ENCODE measurements around the gene TTBK1.

The TTBK1 gene

DNA sequence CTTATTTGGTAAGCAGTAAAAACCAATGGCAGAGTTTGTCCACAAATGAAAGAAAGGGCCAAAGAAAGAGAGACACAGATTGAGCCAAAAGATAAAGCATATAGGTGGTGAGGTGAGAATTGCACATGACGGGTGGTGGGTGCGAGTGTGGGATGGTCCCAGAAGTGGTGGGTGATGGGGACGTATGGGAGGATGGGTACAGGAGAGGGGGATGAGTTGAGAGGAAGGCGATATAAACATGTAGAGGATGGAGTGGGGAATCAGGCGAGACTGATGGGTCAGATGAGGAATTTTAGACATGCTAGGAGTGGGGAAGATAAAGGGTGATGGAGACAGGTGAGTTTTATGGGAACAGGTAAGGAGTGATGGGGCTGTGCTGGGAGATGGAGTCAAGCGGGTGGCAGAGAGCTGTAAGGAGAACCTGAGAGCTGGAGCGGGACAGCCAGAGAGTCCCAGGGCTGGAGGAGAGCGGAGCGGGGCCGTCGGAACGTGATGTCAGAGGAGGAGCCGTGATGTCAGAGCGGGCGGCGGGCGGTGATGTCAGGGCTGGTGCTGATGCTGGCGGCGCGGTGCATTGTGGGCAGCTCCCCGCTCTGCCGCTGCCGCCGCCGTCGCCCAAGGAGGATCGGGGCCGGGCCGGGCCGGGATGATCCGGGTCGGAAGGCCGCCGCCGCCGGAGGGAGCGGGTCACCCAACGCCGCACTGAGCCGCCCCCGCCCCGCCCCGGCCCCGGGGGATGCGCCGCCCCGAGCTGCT is at the start of gene TTBK1:
TSS of gene TTBK1 (plus strand) at position 574 of the 756 bp plus-strand sequence. CDS start 3,180 bp downstream, outside the sequence.
- peak; percentile 21 for DNase-seq

DNA sequence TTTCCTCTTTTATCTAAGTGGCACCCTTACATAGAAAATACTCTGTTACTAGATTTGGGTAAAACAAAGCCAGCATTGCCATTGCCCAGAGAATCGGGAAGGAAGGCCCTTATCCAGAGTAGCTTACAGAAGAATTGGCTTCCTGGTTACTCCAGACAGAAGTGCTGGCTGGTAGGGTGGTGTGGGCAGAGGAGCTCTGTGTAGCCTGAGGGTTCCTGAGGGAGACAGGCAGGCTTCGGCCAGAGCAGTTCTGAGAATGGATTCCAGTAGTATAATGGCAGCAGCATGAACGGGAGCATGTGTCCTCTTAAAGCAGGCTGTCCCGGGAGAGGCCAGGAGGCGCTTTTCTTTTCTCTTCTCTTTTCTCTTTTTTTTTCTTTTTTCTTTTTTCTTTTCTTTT is 49.4 kb upstream of the TTBK1 start:
- DNase-seq: no peak

DNA sequence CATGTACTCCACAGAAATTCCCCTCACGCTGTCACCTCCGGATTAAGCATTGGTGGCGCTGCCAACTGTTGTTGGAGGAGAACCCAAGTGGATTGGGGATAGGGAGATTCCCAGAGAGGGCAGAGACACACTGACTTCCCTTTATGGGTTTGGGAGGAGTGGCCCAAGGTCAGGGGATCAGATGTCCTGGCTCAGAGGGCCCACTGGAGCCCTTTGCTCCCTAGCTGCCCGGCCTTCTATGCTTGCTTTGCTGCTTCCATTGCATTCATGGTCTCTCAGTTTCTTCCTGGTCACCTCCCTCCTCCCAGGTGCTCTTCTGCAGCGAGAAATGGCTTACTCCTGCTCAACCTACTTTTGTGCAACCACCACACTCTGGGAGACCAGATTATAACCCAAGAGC is 46.9 kb upstream of the TTBK1 start:
- no peak for DNase-seq

DNA sequence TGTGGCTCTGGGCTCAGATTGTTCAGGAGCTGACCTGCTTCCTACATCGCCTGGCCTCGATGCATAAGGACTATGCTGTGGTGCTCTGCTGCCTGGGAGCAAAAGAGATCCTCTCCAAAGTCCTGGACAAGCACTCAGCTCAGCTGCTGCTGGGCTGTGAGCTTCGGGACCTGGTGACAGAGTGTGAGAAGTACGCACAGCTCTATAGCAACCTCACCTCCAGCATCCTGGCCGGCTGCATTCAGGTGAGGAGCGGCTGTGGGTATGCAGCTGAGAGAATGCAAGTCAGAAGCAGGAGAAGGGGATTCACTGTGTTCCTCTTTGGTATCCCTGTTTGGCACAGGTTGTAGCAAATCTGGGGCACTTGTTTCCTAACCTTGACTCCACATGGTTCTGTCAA is 43.4 kb upstream of the TTBK1 start:
- DNase-seq: no peak

DNA sequence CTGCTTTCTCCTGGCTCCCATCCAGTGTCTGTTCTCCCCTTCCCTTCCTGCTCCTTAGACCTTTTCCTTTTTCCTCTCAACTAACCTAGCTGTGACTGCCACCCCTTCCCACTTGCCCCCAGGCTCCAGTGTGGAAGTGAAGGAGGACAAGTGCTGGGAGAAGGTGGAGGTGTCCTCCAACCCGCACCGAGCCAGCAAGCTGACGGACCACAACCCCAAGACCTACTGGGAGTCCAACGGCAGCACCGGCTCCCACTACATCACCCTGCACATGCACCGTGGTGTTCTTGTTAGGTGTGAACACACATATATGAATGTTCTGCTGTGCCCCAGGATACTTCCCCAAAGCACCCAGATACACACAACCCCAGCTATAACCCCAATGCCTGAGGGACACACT is 42.7 kb upstream of the TTBK1 start:
- no peak for DNase-seq

DNA sequence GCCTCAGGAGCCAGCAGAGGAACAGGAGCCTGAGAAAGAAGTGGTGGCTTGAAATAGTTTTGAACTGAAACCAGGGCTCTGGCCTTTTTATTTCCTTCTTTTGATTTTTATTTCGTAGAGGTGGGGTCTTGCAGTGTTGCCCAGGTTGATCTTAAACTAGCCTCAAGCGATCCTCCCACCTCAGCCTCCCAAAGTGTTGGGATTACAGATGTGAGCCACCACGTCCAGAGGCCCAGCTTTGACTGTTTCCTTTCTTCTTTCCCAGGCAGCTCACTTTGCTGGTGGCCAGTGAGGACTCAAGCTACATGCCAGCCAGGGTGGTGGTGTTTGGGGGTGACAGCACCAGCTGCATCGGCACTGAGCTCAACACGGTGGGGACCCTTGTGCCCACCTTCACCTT is 40.8 kb upstream of the TTBK1 start:
- no peak for DNase-seq

DNA sequence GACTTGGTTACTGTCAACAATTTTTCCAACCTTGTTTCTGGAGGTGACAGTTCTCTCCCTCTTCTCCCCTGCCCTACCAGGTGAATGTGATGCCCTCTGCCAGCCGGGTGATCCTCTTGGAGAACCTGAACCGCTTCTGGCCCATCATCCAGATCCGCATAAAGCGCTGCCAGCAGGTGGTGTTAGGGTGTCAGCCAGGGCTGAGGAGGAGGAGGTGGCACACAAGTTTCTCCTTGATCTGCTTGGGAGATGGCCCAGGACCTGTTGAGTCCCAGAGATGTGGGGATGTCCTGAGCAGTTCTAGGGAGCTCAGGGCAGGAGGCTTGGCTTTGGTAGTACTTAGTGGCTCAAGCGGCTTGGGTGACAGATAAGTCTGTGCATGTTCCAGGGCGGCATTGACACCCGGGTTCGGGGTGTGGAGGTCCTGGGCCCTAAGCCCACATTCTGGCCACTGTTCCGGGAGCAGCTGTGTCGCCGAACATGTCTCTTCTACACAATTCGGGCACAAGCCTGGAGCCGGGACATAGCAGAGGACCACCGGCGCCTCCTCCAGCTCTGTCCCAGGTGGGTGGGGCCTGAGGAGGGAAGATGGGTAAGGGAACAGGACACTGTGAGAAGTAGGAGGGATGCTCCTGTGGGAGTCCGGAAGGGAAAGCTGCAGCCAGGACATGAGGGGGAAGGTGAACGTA is 40.1 kb upstream of the TTBK1 start:
- no peak for DNase-seq

DNA sequence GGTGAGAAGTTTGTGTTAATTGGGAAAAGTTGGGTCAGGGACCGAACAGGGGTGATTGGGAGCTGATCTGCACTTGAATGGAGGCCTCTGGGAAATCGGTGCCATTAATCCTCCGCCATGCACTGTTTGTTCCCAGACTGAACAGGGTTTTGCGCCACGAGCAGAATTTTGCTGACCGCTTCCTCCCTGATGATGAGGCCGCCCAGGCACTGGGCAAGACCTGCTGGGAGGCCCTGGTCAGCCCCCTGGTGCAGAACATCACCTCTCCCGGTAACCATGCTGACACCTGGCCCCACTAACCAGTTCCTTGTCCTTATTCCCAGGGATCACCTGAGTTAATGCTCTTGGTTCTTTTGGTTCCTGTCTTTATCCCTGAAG is 39.6 kb upstream of the TTBK1 start:
- DNase-seq: no peak

DNA sequence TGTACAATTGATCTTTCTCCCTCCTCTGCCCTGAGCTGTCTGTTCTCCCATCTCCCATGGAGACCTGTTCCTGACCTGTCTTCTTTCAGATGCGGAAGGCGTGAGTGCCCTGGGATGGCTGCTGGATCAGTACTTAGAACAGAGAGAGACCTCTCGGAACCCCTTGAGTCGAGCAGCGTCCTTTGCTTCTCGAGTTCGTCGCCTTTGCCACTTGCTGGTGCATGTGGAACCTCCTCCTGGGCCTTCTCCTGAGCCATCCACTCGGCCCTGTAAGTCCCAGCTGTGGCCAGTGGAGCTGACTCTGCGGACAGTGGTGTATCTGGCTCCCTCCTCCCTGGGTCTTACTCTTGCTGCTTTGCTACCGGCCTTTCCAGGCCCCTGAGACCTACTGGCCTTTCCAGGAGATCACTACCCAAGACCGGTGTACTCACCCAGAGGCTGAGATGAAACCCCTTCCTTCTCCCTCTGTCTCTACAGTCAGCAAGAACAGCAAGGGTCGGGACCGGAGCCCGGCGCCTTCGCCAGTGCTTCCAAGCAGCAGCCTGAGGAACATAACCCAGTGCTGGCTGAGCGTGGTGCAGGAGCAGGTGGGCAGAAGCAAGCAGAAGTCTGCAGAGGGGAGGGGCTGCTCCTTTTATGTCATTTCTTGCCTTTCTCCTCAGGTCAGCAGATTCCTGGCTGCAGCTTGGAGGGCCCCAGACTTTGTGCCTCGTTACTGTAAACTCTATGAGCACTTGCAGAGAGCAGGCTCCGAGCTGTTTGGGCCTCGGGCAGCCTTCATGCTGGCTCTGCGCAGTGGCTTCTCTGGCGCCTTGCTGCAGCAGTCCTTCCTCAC is 38.8 kb upstream of the TTBK1 start:
- no peak for DNase-seq

DNA sequence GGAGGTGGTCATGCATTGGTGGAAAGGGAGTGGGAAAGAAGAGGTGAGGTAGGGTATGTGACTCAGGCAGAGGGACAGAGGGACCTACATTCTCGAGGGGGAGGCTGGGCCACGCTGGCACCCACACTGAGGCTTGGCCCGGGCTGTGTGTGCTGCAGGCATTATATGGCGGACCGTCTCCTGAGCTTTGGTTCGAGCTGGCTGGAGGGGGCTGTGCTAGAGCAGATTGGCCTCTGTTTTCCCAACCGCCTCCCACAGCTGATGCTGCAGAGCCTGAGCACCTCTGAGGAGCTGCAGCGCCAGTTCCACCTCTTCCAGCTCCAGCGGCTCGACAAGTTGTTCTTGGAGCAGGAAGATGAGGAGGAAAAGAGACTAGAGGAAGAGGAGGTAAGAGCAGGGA is 37.4 kb upstream of the TTBK1 start:
- DNase-seq: no peak

DNA sequence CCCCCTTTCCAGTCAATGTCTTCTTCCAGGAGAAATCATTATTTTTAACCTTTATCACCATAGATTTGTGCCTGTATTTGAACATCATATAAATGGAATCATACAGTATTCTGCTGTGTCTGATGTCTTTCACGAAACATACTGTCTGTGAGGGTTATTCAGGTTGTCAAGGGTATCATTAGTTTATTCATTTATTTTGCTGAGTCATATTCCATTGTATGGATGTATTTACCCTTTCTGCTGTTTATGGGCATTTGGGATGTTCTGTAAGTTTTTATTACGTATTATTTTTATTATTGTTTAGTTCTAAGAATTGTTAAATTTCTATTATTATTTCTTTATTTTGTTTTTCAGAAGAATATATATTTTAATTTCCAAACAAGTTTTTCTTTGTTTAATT is 36.0 kb upstream of the TTBK1 start:
- DNase-seq: no peak

DNA sequence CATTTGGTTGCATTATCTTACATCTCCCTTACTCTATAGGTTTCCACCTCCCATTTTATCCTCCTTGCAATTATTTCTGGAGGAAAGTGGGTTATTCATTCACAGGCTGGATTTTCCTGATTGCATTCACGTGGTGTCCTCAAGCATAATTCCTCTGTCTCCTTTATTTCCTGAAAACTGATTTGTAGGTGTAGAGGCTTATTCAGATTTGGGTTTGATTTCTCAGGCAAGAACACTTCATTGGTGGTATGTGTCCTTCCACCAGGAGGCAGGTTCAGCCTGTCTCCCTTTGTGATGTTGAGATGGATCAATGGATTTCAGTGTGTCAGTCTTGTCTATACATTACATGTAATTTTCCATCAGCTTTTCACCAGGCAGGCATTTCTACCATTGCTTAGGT is 31.3 kb upstream of the TTBK1 start:
- DNase-seq: no peak

DNA sequence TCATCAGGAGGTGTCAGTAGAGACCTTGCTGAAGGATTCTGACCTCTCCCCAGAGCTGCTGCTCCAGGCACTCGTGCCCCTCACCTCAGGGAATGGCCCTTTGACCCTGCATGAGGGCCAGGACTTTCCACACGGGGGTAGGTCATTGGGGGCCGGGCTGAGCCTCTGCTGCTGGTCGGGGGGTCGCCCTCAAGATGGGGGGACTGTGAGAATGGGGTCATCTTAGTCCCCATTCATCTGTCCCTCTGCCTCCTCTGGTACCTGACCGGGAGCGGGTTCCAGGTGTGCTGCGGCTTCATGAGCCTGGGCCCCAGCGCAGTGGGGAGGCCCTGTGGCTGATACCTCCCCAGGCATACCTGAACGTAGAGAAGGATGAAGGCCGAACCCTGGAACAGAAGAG is 29.9 kb upstream of the TTBK1 start:
- DNase-seq: no peak

DNA sequence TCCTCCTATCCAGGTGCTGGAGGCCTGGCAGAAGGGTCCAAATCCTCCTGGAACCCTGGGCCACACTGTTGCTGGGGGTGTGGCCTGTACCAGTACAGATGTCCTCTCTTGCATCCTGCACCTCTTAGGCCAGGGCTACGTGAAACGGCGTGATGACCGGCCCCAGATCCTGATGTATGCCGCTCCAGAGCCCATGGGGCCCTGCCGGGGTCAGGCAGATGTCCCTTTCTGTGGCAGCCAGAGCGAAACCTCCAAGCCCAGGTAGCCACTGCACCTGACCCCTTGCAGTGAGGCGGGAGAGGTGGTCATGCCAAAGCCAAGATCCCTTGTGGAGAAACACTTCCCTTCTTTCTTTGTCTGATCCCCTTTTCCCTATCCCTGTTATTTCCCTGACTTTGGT is 28.2 kb upstream of the TTBK1 start:
- no peak for DNase-seq

DNA sequence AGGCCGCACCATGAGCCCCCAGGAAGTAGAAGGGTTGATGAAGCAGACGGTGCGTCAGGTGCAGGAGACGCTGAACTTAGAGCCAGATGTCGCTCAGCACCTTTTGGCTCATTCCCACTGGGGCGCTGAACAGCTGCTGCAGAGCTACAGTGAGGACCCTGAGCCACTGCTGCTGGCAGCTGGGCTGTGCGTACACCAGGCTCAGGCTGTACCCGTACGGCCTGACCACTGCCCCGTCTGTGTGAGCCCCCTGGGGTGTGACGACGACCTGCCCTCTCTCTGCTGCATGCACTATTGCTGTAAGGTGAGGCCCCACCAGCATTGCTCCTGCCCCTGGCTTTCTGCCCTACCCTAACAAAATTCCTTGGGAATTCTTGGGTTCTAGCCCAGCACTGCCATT is 27.1 kb upstream of the TTBK1 start:
- DNase-seq: peak; percentile 96

DNA sequence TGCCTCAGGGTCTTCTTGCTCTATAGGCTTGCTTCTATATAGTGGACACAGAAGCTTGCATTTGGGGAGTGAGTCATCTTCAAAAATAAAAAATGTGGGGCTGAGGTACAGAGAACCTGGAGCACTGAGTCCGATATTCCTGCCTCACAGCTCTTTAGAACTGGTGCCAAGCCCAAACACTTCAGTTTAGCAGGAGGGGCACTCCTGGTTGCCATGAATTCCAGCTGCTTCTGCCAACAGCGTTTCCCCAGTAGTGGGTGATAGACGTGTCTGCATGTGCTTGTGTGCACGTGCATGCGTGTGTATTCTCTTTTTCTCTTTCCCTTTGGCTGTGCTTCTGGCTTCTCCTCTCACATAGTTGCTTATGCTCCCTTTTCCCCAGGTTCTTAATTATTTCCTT is 25.9 kb upstream of the TTBK1 start:
- DNase-seq: no peak

DNA sequence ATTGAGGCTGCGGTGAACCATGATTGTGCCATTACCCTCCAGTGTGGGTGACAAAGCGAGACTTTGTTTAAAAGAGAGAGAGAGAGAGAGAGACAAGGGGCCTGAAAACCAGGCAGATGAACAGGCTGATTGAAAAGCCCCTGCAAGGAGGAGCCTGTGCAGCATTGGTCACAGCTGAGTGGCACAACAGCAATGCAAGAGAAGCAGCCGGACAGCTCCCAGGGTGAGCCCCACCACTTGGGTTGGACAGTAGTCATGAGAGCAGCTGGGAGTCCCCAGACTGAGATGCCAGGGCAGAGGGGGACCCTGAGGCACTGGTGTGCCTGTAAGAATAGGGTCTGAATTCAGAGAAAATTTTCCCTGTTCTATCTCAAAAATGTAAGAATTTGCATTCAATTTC is 24.2 kb upstream of the TTBK1 start:
- no peak for DNase-seq

DNA sequence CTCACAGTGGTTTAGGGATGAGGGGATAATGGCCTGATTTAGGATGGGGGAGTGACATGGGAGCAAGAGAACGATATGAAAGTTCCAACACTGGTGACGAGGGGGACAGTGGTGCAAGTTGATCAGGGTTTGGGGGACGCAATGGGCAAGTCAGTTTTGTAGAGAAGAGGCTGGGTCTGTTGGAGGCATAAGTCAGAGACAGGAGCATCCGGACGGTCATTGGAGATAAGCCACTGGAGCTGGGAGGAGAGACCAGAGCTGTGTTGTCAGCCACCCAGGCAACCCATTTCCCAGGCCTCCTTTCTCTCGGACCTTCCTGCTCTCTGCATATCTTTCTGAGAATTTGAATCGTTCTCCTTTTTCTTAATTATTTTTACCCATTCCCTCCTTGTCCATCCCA is 23.5 kb upstream of the TTBK1 start:
- no peak for DNase-seq

DNA sequence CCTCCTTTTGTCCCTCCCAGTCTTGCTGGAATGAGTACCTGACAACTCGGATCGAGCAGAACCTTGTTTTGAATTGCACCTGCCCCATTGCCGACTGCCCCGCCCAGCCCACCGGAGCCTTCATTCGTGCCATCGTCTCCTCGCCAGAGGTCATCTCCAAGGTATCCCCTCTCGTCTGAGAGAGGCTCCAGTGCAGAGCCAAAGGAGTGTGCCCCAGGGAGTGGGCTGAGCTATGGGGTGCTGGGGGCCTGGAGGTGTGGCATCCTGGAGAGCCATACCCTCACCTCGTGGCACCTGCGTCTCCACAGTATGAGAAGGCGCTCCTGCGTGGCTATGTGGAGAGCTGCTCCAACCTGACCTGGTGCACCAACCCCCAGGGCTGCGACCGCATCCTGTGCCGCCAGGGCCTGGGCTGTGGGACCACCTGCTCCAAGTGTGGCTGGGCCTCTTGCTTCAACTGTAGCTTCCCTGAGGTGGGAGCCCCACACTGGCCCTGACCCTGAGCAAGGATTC is 22.8 kb upstream of the TTBK1 start:
- no peak for DNase-seq

DNA sequence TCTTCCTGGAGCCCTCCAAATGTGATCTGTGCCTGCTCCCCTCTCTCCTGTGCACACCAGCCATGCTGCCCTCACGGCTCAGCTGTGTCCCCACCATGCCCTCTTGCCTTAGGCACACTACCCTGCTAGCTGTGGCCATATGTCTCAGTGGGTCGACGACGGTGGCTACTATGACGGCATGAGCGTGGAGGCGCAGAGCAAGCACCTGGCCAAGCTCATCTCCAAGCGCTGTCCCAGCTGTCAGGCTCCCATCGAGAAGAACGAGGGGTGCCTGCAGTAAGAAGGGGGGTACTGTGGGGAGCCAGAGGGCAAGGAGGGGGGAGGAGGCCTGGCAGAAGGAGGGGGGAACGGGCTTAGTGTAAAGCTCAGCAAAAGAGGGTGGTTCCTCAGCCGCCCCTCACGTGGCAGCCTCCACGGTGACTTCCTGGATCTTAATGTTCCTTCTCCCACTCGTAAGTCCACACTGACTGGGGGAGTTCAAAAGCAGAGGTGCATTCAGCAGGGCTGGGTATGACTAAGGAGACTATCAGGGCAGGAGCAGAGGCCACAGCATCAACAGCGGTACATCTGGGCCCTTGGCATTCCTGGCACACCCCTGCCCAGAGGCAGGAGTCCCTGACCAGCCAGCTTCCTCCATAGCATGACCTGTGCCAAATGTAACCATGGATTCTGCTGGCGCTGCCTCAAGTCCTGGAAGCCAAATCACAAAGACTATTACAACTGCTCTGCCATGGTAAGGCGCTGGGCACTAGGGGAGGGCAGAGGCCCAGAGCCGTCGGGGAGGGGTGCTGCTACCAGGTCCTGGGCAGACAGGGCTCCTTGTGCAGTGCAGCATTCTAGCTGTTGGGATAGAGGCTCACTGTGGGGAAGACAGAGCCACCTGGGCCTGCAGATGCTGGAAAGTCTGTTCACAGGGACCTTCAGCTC is 22.0 kb upstream of the TTBK1 start:
- no peak for DNase-seq

DNA sequence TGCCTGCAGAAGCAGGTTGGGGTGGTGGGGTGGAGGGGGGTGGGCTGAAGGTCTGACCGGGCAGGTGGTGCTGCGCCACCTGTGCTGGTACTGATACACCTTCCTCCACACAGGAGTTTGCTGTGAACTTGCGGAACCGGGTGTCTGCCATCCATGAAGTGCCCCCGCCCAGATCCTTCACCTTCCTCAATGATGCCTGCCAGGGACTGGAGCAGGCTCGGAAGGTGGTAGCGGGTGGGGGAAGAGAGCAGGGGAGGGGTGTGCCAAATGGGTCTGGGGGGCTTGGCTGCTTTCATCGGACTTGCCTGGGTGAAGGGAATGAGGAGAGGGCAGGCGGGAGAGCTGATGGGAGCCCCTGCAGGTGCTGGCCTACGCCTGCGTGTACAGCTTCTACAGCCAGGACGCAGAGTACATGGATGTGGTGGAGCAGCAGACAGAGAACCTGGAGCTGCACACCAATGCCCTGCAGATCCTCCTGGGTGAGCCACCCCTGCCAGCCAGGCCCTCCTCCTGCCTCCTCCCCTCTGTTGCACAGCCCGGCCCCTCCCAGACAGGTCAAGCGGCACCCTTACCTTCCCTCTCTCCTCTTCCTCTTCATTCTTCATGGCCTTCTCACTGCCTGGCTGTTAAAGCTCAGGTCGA is 20.7 kb upstream of the TTBK1 start:
- DNase-seq: no peak

DNA sequence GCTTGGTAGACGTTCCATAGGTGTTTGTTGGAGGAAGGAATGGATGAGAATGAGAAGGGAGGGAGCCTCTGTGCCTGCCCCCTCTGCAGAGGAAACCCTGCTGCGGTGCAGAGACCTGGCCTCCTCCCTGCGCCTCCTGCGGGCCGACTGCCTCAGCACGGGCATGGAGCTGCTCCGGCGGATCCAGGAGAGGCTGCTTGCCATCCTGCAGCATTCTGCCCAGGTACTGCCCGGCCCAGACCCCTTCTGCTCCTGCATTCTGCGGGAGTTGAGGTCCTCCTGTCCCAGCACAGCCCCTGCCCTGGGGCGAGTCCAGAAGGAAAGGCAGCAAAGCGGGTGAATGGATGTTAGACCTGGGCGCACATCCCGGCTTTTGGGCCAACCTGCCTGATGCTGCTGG is 20.1 kb upstream of the TTBK1 start:
- DNase-seq: no peak

Data from NCI-H2171 treated with DMSO at 0.1 percent for 48 hours (cell line).